K562 (cell line): ENCODE measurements around the gene GNB2. TPM values are rescaled to one million over a fixed set of nuclear protein-coding genes. Genes with fewer than 3 reads are reported as not detected.

Experiments used
- ATAC-seq: fragments of 200-7000 bp; cut with Tn5 transposase; 3 replicates; pipeline ENCODE4 v1.9.1; 2020; ENCODE audit warnings: moderate library complexity
- BruUV-seq: library from RNA; stranded (reverse); fragments of 400-500 nt; replicated peaks from 2 replicates; lab custom pipeline; 2021; lab: Mats Ljungman, UMichigan
- CTCF ChIA-PET: fragments of 300-600 bp; formaldehyde crosslinking; extraction: SDS; loops from one replicate; lab custom pipeline; 2021; ENCODE audit warnings: low intra/inter-chr PET ratio; lab: Yijun Ruan, JAX
- POLR2A ChIA-PET: fragments of 300-600, 350-650 bp; sonication (Branson Sonifier 250); formaldehyde crosslinking; extraction: SDS; loops from one replicate; lab custom pipeline; 2021; ENCODE audit warnings: antibody characterized with exemption, inconsistent platforms; lab: Yijun Ruan, JAX
- DNase-seq, 4 experiments: peaks; one replicate each; pipeline versions ENCODE4 v3.0.0 to v3.0.0-alpha.2; 2011 to 2018; ENCODE audit warnings: low spot score in 3 of 4, mixed read lengths in 3 of 4; ENCODE audit errors: extremely low read depth in 1 of 4
- FAIRE-seq: peaks from 2 replicates; lab custom pipeline; 2011; peaks lifted over from hg19 to GRCh38; lab: Jason Lieb, UNC
- H2AFZ ChIP-seq: 2 replicates; pipeline ENCODE4 v1.6.0; 2011; ENCODE audit warnings: low read depth, low read length, control low read depth, inconsistent platforms
- H3K27ac ChIP-seq: fragments of 200-600 bp; 3 replicates; pipeline ENCODE4 v1.8.0; 2011; ENCODE audit warnings: low read depth, mild to moderate bottlenecking, control low read depth, inconsistent platforms, low read length, moderate library complexity, mixed read lengths; ENCODE audit errors: extremely low read depth
- H3K27me3 ChIP-seq, 2 experiments: fragments of 300-600 bp in 1 of 2; 2 replicates in 1 of 2; 3 replicates in 1 of 2; pipeline versions ENCODE4 v1.6.0 to v1.8.0; 2011; ENCODE audit warnings: inconsistent platforms in 2 of 2, low read length in 2 of 2, mild to moderate bottlenecking in 1 of 2, mixed read lengths in 1 of 2, moderate library complexity in 1 of 2; ENCODE audit not compliant: control insufficient read depth in 2 of 2, insufficient read depth in 2 of 2
- H3K36me3 ChIP-seq: fragments of 300-600 bp; 3 replicates; pipeline ENCODE4 v1.8.0; 2011; ENCODE audit warnings: mild to moderate bottlenecking, low read length, inconsistent platforms; ENCODE audit not compliant: control insufficient read depth, insufficient read depth
- H3K4me1 ChIP-seq, 2 experiments: fragments of 200-600 bp in 1 of 2; replicated peaks in 1 of 2; 2 replicates in 1 of 2; 3 replicates in 1 of 2; pipeline versions ENCODE4 v1.5.1 to v1.8.0; 2011; ENCODE audit warnings: inconsistent platforms in 2 of 2, low read length in 2 of 2, mild to moderate bottlenecking in 1 of 2, mixed read lengths in 1 of 2, moderate library complexity in 1 of 2; ENCODE audit not compliant: control insufficient read depth in 2 of 2, insufficient read depth in 2 of 2
- H3K4me2 ChIP-seq: 2 replicates; pipeline ENCODE4 v1.6.1; 2011; ENCODE audit warnings: low read length, control low read depth, inconsistent platforms, mixed read lengths; ENCODE audit not compliant: insufficient read depth
- H3K4me3 ChIP-seq: fragments of 200-600 bp; sonication (generic), shearing (Covaris generic); 2 replicates; pipeline ENCODE4 v1.5.1; 2016; ENCODE audit warnings: control low read depth, inconsistent platforms
- H3K79me2 ChIP-seq: fragments of 200-600 bp; 3 replicates; pipeline ENCODE4 v1.8.0; 2011; ENCODE audit warnings: low read length, inconsistent platforms; ENCODE audit not compliant: control insufficient read depth, insufficient read depth
- H3K9ac ChIP-seq, 2 experiments: 2 replicates each; pipeline versions ENCODE4 v1.6.0 to v1.6.1; 2011; ENCODE audit warnings: low read depth in 2 of 2, low read length in 2 of 2, control low read depth in 1 of 2, inconsistent platforms in 1 of 2, mild to moderate bottlenecking in 1 of 2, mixed read lengths in 1 of 2; ENCODE audit not compliant: insufficient read depth in 1 of 2
- H3K9me1 ChIP-seq: one replicate; pipeline ENCODE4 v1.6.0; 2011; ENCODE audit warnings: inconsistent platforms, mild to moderate bottlenecking, low read length, moderate library complexity; ENCODE audit not compliant: control insufficient read depth, insufficient read depth
- H3K9me3 ChIP-seq: replicated peaks from 2 replicates; pipeline ENCODE4 v1.5.1; 2011; ENCODE audit warnings: low read depth, low read length, inconsistent platforms; ENCODE audit not compliant: control insufficient read depth, insufficient read depth
- H4K20me1 ChIP-seq: replicated peaks from 2 replicates; pipeline ENCODE4 v1.6.1; 2011; ENCODE audit warnings: low read length, inconsistent platforms, mixed read lengths; ENCODE audit not compliant: control insufficient read depth, insufficient read depth
- NFIC ChIP-seq: fragments of 450-650 bp; IDR thresholded peaks from 2 replicates; pipeline ENCODE4 v1.6.1; 2017; ENCODE audit warnings: mild to moderate bottlenecking, inconsistent platforms
- POLR2G ChIP-seq: fragments of 200-400 bp; formaldehyde crosslinking; IDR thresholded peaks from 2 replicates; pipeline ENCODE4 v1.6.1; 2017; ENCODE audit warnings: low read depth, mild to moderate bottlenecking, antibody characterized with exemption, low read length, moderate library complexity
- RBFOX2 ChIP-seq: fragments of 200-400 bp; formaldehyde crosslinking; IDR thresholded peaks from 2 replicates; pipeline ENCODE4 v1.6.1; 2017; ENCODE audit warnings: low read depth, mild to moderate bottlenecking, low read length, moderate library complexity
- TFAP4 ChIP-seq: sonication (generic); formaldehyde crosslinking; IDR thresholded peaks from 2 replicates; pipeline ENCODE4 v1.8.0; 2022; ENCODE audit warnings: missing genetic modification reagents, mild to moderate bottlenecking, moderate library complexity, borderline replicate concordance
- WGBS: fragments of 100-300 bp; shearing (Covaris generic); methylation state at CpG from one replicate; pipeline ENCODE4 v1.1.6; 2016; ENCODE audit warnings: low coverage, mixed read lengths; ENCODE audit not compliant: insufficient coverage; ENCODE audit errors: missing lambda C conversion rate; 5-methylcytosine and 5-hydroxymethylcytosine counted together
- in situ Hi-C: fragments of 300-500 bp; cut with MboI; formaldehyde crosslinking; loops from 4 replicates; pipeline ENCODE4 v1.15.0; 2018; ENCODE audit warnings: inconsistent platforms, mixed read lengths
- intact Hi-C: fragments of 100-400 bp; cut with micrococcal nuclease; formaldehyde crosslinking; loops from 2 replicates; pipeline ENCODE4 v1.14.2; 2022
- polyA plus RNA-seq, 8 experiments: library from polyadenylated mRNA; depleted of rRNA in 4 of 8; stranded (reverse) in 5 of 8; unstranded in 3 of 8; fragments of >200 nt; fragmentation: Nextera tagmentation in 2 of 8; fragmentation: Illumina TruSeq in 1 of 8; extraction: Ambion mirVana in 2 of 8; extraction: Trizol in 1 of 8; gene quantifications; 2 replicates each; pipeline versions ENCODE4 v1.2.1 to v1.2.3, GENCODE V29; 2011 to 2014; ENCODE audit warnings: inconsistent platforms in 1 of 8, missing spikeins in 1 of 8
- total RNA-seq, 7 experiments: library from RNA; depleted of rRNA in 6 of 7; stranded (reverse); fragments of >200 nt in 6 of 7; fragmentation: Illumina TruSeq in 2 of 7; extraction: Trizol in 2 of 7; gene quantifications; 2 replicates each; pipeline versions ENCODE4 v1.2.1 to v1.2.3, GENCODE V29; 2011 to 2021; ENCODE audit warnings: low replicate concordance in 1 of 7

The GNB2 gene
- total and polyA plus RNA-seq, 9 of the 15 experiments (the other 6 are each of a cell fraction or from before 2014, with no cell fraction given) = 0.65 to 320 (median 104) TPM

GRCh38 chr7:100689230-100690135 is 15.9 kb downstream of the GNB2 start:
- in situ Hi-C loops = no loop called here
- WGBS = 91% methylated on average over 18 of the region's 18 CpGs
- FAIRE-seq (no peak), DNase-seq (peak in 2 of 4 experiments; percentile 11 to 14), ATAC-seq (no peak)
- peaks cover 57% of the 10 kb centered on the region for H3K79me2 ChIP-seq
- H4K20me1 ChIP-seq = peaks cover 24% of the 10 kb centered on the region
- no peaks in the 10 kb centered on the region for H3K27me3 ChIP-seq
- peak overlapping the region in 1 of 2 experiments; percentile 80; a peak in 2 of 4 replicates for H3K9ac ChIP-seq
- no peak overlapping the region for H3K4me2 ChIP-seq
- no TSS peak for BruUV-seq
- H3K9me3 ChIP-seq = no peaks in the 10 kb centered on the region
- H2AFZ ChIP-seq = no peak overlapping the region
- peak; percentile 18; the same call in 1 of the 2 replicates for TF ChIP-seq TFAP4 (CRISPR knock-in tag)
- TF ChIP-seq RBFOX2 = peak; percentile 51
- no peak for TF ChIP-seq NFIC
- TF ChIP-seq POLR2G = peak; percentile 44; the same call in 1 of the 2 replicates
- peaks cover 66% of the 10 kb centered on the region; the same call in 2 of the 3 replicates for H3K36me3 ChIP-seq
- intact Hi-C loops = loop anchor here (2.0 to 5.0 kb wide), 4 partner anchors 47 to 163 kb away; partner anchors contain the start of genes MOSPD3, SLC12A9 and TFR2
- POLR2A ChIA-PET = interaction anchor here (0.6 to 1.6 kb wide), 8 partner anchors 9 to 216 kb away, joined by 3 to 6 read pairs (median 4); no protein-coding TSS in a partner anchor
- no peaks in the 10 kb centered on the region for H3K9me1 ChIP-seq
- H3K4me3 ChIP-seq = no peak overlapping the region
- peaks cover 17 to 65% of the 10 kb centered on the region in 2 experiments for H3K4me1 ChIP-seq
- H3K27ac ChIP-seq = no peak overlapping the region
- CTCF ChIA-PET = interaction anchor here (0.7 to 1.4 kb wide), 2 partner anchors 126 to 212 kb away, joined by 3 to 5 read pairs; no protein-coding TSS in a partner anchor
